Measurements from ENCODE around the gene TCEANC.

DNA sequence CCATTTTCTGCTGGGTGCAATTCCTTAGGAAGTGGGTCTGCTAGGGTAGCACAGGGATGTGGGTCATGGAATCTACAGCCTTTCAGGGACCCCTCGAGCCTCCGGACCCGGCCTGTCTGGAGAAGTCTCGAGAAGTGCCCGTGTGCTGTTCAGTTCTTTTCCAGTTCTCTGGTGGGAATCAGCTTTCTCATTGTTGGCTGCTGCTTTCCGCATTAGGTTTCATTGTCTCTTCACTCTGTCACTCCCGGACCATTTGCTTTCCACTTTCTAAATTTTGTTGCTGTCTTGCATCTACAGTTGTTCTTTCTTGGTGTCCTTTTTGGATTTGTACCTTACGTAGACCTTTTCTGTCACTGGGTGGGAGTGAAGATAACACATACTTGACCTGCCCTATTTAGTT is 42.0 kb downstream of the TCEANC start:
- TF ChIP-seq, protein P1, sequence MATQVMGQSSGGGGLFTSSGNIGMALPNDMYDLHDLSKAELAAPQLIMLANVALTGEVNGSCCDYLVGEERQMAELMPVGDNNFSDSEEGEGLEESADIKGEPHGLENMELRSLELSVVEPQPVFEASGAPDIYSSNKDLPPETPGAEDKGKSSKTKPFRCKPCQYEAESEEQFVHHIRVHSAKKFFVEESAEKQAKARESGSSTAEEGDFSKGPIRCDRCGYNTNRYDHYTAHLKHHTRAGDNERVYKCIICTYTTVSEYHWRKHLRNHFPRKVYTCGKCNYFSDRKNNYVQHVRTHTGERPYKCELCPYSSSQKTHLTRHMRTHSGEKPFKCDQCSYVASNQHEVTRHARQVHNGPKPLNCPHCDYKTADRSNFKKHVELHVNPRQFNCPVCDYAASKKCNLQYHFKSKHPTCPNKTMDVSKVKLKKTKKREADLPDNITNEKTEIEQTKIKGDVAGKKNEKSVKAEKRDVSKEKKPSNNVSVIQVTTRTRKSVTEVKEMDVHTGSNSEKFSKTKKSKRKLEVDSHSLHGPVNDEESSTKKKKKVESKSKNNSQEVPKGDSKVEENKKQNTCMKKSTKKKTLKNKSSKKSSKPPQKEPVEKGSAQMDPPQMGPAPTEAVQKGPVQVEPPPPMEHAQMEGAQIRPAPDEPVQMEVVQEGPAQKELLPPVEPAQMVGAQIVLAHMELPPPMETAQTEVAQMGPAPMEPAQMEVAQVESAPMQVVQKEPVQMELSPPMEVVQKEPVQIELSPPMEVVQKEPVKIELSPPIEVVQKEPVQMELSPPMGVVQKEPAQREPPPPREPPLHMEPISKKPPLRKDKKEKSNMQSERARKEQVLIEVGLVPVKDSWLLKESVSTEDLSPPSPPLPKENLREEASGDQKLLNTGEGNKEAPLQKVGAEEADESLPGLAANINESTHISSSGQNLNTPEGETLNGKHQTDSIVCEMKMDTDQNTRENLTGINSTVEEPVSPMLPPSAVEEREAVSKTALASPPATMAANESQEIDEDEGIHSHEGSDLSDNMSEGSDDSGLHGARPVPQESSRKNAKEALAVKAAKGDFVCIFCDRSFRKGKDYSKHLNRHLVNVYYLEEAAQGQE (IDR thresholded peaks at IDR 0.05; ENCODE audit: insufficient read depth in 1 of 2, low read depth in 2 of 2, low read length in 1 of 2) = no peak
- TF ChIP-seq, protein P2, sequence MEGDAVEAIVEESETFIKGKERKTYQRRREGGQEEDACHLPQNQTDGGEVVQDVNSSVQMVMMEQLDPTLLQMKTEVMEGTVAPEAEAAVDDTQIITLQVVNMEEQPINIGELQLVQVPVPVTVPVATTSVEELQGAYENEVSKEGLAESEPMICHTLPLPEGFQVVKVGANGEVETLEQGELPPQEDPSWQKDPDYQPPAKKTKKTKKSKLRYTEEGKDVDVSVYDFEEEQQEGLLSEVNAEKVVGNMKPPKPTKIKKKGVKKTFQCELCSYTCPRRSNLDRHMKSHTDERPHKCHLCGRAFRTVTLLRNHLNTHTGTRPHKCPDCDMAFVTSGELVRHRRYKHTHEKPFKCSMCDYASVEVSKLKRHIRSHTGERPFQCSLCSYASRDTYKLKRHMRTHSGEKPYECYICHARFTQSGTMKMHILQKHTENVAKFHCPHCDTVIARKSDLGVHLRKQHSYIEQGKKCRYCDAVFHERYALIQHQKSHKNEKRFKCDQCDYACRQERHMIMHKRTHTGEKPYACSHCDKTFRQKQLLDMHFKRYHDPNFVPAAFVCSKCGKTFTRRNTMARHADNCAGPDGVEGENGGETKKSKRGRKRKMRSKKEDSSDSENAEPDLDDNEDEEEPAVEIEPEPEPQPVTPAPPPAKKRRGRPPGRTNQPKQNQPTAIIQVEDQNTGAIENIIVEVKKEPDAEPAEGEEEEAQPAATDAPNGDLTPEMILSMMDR (IDR thresholded peaks at IDR 0.05) = no peak
- TF ChIP-seq POLR2AphosphoS5 (IDR thresholded peaks at IDR 0.05; ENCODE audit: low read depth, low read length) (no peak), SIN3A (IDR thresholded peaks at IDR 0.05; ENCODE audit: borderline replicate concordance, insufficient read depth, low read depth, low read length) (no peak), TCF7L2 (IDR thresholded peaks at IDR 0.05; ENCODE audit: low read depth, low read length) (no peak)
